Renal cortex interstitium (tissue), 3 donors: ENCODE results near the gene TMEM117. TPM values are rescaled to one million over a fixed set of nuclear protein-coding genes. Genes with fewer than 3 reads are reported as not detected.

Experiments used
- polyA plus RNA-seq, 3 donors: library from polyadenylated mRNA; unstranded; fragments of 120-200 nt; gene quantifications; one replicate each; pipeline ENCODE4 v1.2.1, GENCODE V29; 2013; ENCODE audit not compliant: insufficient read length in 3 of 3

TMEM117 gene
- polyA plus RNA-seq, 3 donors = 11.5 to 12.4 (median 12.3) TPM

Other genes starting within 250 kb of the TMEM117 start
- 10 to 100 TPM; 11.0 to 13.4 (median 12.7) TPM for gene PUS7L, start 77.3 kb upstream of the TMEM117 start, polyA plus RNA-seq
- 10 to 100 TPM; 11.2 to 19.2 (median 15.0) TPM for gene IRAK4, start 77.1 kb upstream of the TMEM117 start, polyA plus RNA-seq
- gene TWF1, start 29.8 kb upstream of the TMEM117 start, polyA plus RNA-seq = 10 to 100 TPM; 69.9 to 82.5 (median 75.7) TPM